ENCODE results near the gene DGCR8. TPM values are rescaled to one million over a fixed set of nuclear protein-coding genes. Genes with fewer than 3 reads are reported as not detected.
A peak's percentile ranks its signal among the peaks of the same experiment; 100 is the strongest.
"Not testable (repeated sequence)": the region's sequence is repeated elsewhere in the genome, so short reads cannot be mapped to it uniquely, and the experiment has no call there.

Gene DGCR8
- polyA plus RNA-seq, 1 experiment = 21.3 TPM

- H3K27me3 ChIP-seq (ENCODE audit: control insufficient read depth, insufficient read depth, low read length) = no peaks in the 10 kb centered on the region; the same call in 1 of the 2 replicates
- TF ChIP-seq CTCF (IDR thresholded peaks at IDR 0.05; ENCODE audit: insufficient read depth, low read depth, low read length) = no peak
- no peak overlapping the region for H3K4me3 ChIP-seq (ENCODE audit: low read depth, low read length)
- DNase-seq (ENCODE audit: low read depth) = no peak
- ChIA-PET POLR2A (no interaction called here), CTCF (interaction anchor here (0.8 to 6.2 kb wide), 30 partner anchors 10 to 284 kb away, joined by 3 to 91 read pairs (median 4); partner anchors contain the start of genes DGCR6L and TRMT2A)
- no peaks in the 10 kb centered on the region for H3K36me3 ChIP-seq (ENCODE audit: control insufficient read depth, insufficient read depth, low read length)
These were observed 77.6 kb downstream of the DGCR8 start for GRCh38 chr22:20157430-20158183.

- TF ChIP-seq CTCF (IDR thresholded peaks at IDR 0.05; ENCODE audit: insufficient read depth, low read depth, low read length) = no peak
- no peak overlapping the region for H3K4me3 ChIP-seq (ENCODE audit: low read depth, low read length)
- POLR2A ChIA-PET = no interaction called here
- no peaks in the 10 kb centered on the region for H3K36me3 ChIP-seq (ENCODE audit: control insufficient read depth, insufficient read depth, low read length)
- CTCF ChIA-PET = interaction anchor here (1.5 to 6.2 kb wide), 5 partner anchors 113 to 158 kb away, joined by 3 to 91 read pairs (median 12); no protein-coding TSS in a partner anchor
- no peak for DNase-seq (ENCODE audit: low read depth)
- no peaks in the 10 kb centered on the region; the same call in 1 of the 2 replicates for H3K27me3 ChIP-seq (ENCODE audit: control insufficient read depth, insufficient read depth, low read length)
These were observed 78.5 kb downstream of the DGCR8 start for GRCh38 chr22:20158391-20159036.

- POLR2A ChIA-PET = no interaction called here
- CTCF ChIA-PET = interaction anchor here (1.2 to 2.6 kb wide), 3 partner anchors 32 to 126 kb away, joined by 3 to 12 read pairs (median 8); no protein-coding TSS in a partner anchor
- no peak for DNase-seq (ENCODE audit: low read depth)
- Histone ChIP-seq H3K36me3 (ENCODE audit: control insufficient read depth, insufficient read depth, low read length) (no peaks in the 10 kb centered on the region), H3K27me3 (ENCODE audit: control insufficient read depth, insufficient read depth, low read length) (no peaks in the 10 kb centered on the region; the same call in 1 of the 2 replicates), H3K4me3 (ENCODE audit: low read depth, low read length) (no peak overlapping the region)
- no peak for TF ChIP-seq CTCF (IDR thresholded peaks at IDR 0.05; ENCODE audit: insufficient read depth, low read depth, low read length)
These were observed 79.0 kb downstream of the DGCR8 start for GRCh38 chr22:20159076-20159475.

- DNase-seq (ENCODE audit: low read depth); H3K4me3 ChIP-seq (ENCODE audit: low read depth, low read length); H3K27me3 ChIP-seq (ENCODE audit: control insufficient read depth, insufficient read depth, low read length); POLR2A ChIA-PET; H3K36me3 ChIP-seq (ENCODE audit: control insufficient read depth, insufficient read depth, low read length): not testable (repeated sequence)
- CTCF ChIA-PET = interaction anchor here (1.2 to 2.6 kb wide), 3 partner anchors 32 to 126 kb away, joined by 3 to 12 read pairs (median 8); no protein-coding TSS in a partner anchor
These were observed 79.5 kb downstream of the DGCR8 start for GRCh38 chr22:20159531-20159930.

GRCh38 chr22:20160041-20160440 lies 80.0 kb downstream of the DGCR8 start:
- POLR2A ChIA-PET = no interaction called here

More at GRCh38 chr22:20160041-20160440, 80.0 kb downstream of the DGCR8 start:
- CTCF ChIA-PET = interaction anchor here (1.2 to 2.6 kb wide), 3 partner anchors 31 to 125 kb away, joined by 3 to 12 read pairs (median 8); no protein-coding TSS in a partner anchor
- H3K27me3 ChIP-seq (ENCODE audit: control insufficient read depth, insufficient read depth, low read length) = no peaks in the 10 kb centered on the region; the same call in 1 of the 2 replicates
- no peaks in the 10 kb centered on the region for H3K36me3 ChIP-seq (ENCODE audit: control insufficient read depth, insufficient read depth, low read length)
- no peak for DNase-seq (ENCODE audit: low read depth)
- TF ChIP-seq CTCF (IDR thresholded peaks at IDR 0.05; ENCODE audit: insufficient read depth, low read depth, low read length) = no peak
- no peak overlapping the region for H3K4me3 ChIP-seq (ENCODE audit: low read depth, low read length)

Small RNA genes within 50 kb of the gene (small RNA-seq; reads per million reads assigned to genes)
- 778 reads per million, percentile 96 among the genes with 10 or more reads in this experiment for gene MIR185 (ENCODE audit: insufficient read length, low read depth, low replicate concordance)
- gene MIR6816 (ENCODE audit: insufficient read length, low read depth, low replicate concordance) = not detected
- not detected for gene RF00017 (ENCODE audit: insufficient read length, low read depth, low replicate concordance)
- not detected for gene RF00599 (ENCODE audit: insufficient read length, low read depth, low replicate concordance)

Other genes with a start within 250 kb of the DGCR8 start
- gene GNB1L, start 225.4 kb upstream of the DGCR8 start, polyA plus RNA-seq (2011; rRNA removed) = 1.3 and 3.6 TPM in 2 replicates
- gene RTL10, start 225.4 kb upstream of the DGCR8 start, polyA plus RNA-seq (2011; rRNA removed) = 11.7 and 18.9 TPM in 2 replicates
- gene COMT, start 138.5 kb upstream of the DGCR8 start, polyA plus RNA-seq (2011; rRNA removed) = 146 and 332 TPM in 2 replicates
- 16.0 and 28.5 TPM in 2 replicates for gene TXNRD2, start 138.4 kb upstream of the DGCR8 start, polyA plus RNA-seq (2011; rRNA removed)
- gene ARVCF, start 63.4 kb upstream of the DGCR8 start, polyA plus RNA-seq (2011; rRNA removed) = 2.5 and 3.8 TPM in 2 replicates
- gene TANGO2, start 59.1 kb upstream of the DGCR8 start, polyA plus RNA-seq (2011; rRNA removed) = 33.4 and 51.7 TPM in 2 replicates
- 164 and 166 TPM in 2 replicates for gene RANBP1, start 35.9 kb downstream of the DGCR8 start, polyA plus RNA-seq (2011; rRNA removed)
- gene TRMT2A, start 37.0 kb downstream of the DGCR8 start, polyA plus RNA-seq (2011; rRNA removed) = 20.1 and 34.2 TPM in 2 replicates
- 15.1 and 32.2 TPM in 2 replicates for gene ZDHHC8, start 51.6 kb downstream of the DGCR8 start, polyA plus RNA-seq (2011; rRNA removed)
- 4.9 and 6.5 TPM in 2 replicates for gene CCDC188, start 70.8 kb downstream of the DGCR8 start, polyA plus RNA-seq (2011; rRNA removed)
- gene RTN4R, start 188.1 kb downstream of the DGCR8 start, polyA plus RNA-seq (2011; rRNA removed) = 0.40 and 0.77 TPM in 2 replicates
- 38.9 and 65.8 TPM in 2 replicates for gene DGCR6L, start 239.8 kb downstream of the DGCR8 start, polyA plus RNA-seq (2011; rRNA removed)

All from BJ (cell line).